NCI-H1092 treated with DMSO at 0.1 percent for 48 hours (cell line): Measurements from ENCODE around the gene FKBP6.
"Not testable (repeated sequence)": the region's sequence is repeated elsewhere in the genome, so short reads cannot be mapped to it uniquely, and the experiment has no call there.

Experiments used
- DNase-seq: peaks from one replicate; lab custom pipeline; 2025; lab: John Stamatoyannopoulos, UW

Gene FKBP6, protein sequence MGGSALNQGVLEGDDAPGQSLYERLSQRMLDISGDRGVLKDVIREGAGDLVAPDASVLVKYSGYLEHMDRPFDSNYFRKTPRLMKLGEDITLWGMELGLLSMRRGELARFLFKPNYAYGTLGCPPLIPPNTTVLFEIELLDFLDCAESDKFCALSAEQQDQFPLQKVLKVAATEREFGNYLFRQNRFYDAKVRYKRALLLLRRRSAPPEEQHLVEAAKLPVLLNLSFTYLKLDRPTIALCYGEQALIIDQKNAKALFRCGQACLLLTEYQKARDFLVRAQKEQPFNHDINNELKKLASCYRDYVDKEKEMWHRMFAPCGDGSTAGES

DNA sequence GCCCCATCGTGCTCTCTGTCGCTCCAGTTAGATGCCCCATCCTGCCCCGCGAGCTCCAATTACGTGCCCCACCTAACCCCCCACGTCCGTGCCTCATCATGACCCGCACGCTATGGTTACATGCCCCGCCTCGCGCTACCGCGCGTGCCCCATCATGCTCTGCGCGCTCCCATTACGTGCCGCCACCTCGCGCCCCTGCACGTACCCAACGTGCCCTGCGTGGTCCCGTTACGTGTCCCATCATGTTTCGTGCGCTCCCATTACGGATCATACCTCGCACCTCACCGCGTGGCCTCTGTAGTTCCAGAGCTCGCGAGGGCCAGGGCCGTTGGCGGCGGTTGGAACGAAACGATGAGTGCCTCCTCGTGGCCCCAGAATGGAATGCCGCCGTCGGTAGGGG, at the start of gene FKBP6, which contains the start of gene TRIM50:
Gene FKBP6, plus strand, starts transcription at position 240 of the 400 bp plus-strand sequence. CDS start 268 bp downstream, outside the sequence.
Gene TRIM50, minus strand, starts transcription at position 161 of the 400 bp plus-strand sequence. CDS start 3,295 bp downstream, outside the sequence.
- DNase-seq = not testable (repeated sequence)

DNA sequence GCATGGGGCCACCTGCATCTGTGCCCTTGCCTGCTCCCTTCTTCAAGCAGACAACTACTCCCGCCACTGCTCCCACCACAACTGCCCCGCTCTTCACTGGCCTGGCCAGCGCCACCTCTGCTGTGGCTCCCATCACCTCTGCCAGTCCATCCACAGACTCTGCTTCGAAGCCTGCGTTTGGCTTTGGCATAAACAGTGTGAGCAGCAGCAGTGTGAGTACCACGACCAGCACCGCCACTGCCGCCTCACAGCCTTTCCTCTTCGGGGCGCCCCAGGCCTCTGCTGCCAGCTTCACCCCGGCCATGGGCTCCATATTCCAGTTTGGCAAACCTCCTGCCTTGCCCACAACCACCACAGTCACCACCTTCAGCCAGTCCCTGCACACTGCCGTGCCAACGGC, 30.7 kb upstream of the FKBP6 start:
- DNase-seq = not testable (repeated sequence)

- not testable (repeated sequence) for DNase-seq
Observed at GRCh38 chr7:73297706-73298105, 30.3 kb upstream of the FKBP6 start.

- not testable (repeated sequence) for DNase-seq
Observed at GRCh38 chr7:73299812-73300211, 28.1 kb upstream of the FKBP6 start.

GRCh38 chr7:73301108-73301507, 26.9 kb upstream of the FKBP6 start:
- DNase-seq = not testable (repeated sequence)

DNA sequence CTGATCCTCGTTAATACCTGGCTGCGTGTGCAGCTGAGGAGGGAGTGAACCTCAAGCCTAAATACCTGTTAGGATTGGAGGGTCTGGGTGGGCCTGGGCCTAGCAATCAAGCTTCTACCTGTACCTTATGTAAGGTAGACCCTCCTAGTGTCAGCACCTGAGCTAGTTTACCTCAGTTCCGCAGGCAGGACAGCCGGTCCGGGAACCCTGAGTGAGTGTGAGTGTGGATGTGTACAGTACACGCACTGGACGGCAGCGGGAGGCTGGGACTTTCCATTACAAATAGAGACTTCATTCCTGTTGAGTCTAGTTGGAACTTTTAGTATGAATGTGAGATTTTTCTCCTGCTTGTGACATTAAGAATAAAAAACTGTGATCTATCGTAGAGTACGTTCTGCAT, 25.1 kb upstream of the FKBP6 start:
- DNase-seq = not testable (repeated sequence)

GRCh38 chr7:73303546-73303945, 24.4 kb upstream of the FKBP6 start:
- no peak for DNase-seq

- DNase-seq = no peak
Observed at GRCh38 chr7:73304071-73304470, 23.9 kb upstream of the FKBP6 start.

DNA sequence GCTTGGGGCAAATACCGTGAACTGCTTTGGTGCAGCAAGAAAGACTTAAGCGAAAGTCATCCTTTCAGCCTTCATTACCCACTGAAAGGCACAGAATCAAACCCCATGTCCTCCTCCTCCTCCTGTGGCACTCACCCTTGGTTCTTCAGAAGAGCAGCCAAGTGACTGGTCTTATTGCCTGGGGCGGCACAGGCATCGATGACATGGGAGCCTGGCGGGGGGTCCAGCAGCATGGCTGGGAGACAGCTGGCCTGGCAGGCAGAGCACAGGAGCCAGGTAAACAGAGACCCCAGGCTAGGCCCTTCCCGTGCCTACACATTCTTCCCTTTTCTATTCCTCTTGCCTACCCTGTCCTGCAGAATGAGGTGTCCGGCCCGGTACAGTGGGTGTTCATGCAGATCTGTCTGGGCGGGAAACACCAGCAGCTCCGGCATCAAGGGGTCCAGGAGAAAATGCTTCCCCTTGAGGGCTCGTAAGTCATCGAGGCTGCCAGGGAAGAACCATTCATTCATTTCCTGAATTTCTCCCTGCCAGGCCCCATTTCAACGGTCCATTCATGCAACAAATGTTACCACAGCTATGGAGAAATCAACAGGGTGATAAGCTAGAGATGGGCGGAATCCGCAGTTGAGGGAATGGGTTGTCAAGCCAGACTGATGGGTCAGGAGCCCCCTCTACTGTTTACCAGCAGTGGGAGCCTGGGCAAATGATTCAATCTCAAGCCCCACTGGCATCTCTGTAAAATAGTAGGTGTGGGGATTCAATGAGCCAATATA, 23.2 kb upstream of the FKBP6 start:
- not testable (repeated sequence) for DNase-seq

- DNase-seq = no peak
Observed at GRCh38 chr7:73307436-73307835, 20.5 kb upstream of the FKBP6 start.

- no peak for DNase-seq
Observed at GRCh38 chr7:73308074-73308664, 19.8 kb upstream of the FKBP6 start.

GRCh38 chr7:73308665-73309214, 19.2 kb upstream of the FKBP6 start, which contains the start of gene NSUN5:
Gene NSUN5, minus strand, starts transcription at chr7:73308826. Its CDS starts 36 bp downstream, at chr7:73308790.
- peak; percentile 88 for DNase-seq

DNA sequence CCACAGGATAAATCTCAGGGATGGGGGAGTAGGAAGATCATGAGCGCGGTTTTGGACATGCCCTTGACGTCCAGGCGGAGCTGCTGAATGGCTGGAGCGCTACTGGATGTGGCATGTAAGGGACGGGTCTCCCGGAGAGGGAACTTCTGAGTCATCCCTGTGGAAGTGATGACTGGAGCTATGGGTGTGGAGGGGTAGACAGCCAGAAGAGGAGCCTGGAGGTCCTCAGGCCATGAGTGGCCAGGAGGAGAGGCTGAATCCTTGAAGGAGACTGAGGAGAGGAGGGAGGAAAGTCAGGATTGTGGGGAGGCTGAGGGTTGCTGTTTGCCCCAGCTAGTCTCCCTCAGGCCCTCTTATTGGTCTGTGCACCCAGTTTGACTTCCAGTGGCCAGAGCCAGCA, 16.5 kb upstream of the FKBP6 start:
- DNase-seq = not testable (repeated sequence)

GRCh38 chr7:73312831-73313520, 15.0 kb upstream of the FKBP6 start:
- no peak for DNase-seq

DNA sequence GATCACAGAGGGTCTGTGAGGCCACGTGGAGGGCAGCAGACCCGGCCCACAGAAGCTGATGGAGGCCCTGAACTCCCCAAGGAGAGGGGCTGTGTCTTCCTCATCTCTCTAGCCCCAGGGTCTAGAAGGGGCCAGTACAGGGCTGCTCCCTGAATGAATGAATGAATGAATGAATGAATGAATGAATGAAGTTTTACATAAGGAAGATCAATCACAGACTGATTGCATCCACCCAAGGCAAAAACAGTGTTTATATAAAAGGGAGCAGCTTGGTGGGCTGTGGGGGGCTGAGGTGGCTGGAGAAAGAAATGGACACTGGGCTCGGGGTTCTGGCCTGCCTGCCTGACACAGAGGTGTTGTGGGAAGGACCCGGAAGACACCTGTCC, 14.4 kb upstream of the FKBP6 start:
- no peak for DNase-seq

DNA sequence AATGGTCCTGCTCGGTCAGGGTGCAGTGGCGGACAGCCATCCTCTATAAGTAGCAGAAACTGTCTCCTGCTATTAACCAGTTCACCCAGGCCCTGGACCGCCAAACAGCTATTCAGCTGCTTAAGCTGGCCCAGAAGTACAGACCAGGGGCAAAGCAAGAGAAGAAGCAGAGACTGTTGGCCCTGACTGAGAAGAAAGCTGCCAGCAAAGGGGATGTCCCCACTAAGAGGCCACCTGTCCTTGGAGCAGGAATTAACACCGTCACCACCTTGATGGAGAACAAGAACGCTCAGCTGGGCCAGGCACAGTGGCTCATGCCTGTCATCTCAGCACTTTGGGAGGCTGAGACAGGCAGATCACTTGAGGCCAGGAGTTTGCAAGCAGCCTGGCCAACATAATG, 13.7 kb upstream of the FKBP6 start:
- no peak for DNase-seq

GRCh38 chr7:73316521-73316920, 11.4 kb upstream of the FKBP6 start:
- DNase-seq = no peak

- DNase-seq = not testable (repeated sequence)
Observed at GRCh38 chr7:73318656-73319204, 9.2 kb upstream of the FKBP6 start.

DNA sequence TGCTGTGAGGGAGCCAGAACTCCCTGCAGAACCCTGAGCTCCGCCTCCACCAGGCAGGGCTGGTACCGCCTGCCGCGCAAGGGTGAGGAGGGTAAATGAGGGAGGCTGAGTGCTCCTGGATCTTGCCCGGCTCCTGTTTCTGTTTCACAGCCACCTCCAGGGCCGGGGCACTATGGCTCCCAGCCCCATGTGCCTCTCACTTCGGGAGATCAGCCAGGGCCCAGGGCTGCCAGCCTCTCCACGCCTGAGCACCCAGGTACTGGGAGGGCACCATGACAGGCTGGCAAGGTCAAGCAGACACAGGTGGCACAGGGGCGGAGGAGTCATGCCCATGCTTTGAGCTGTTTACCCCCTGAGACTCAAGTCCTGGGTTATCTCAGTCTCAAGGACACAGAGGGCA, 8.4 kb upstream of the FKBP6 start:
- not testable (repeated sequence) for DNase-seq

- DNase-seq = not testable (repeated sequence)
Observed at GRCh38 chr7:73320009-73320408, 8.0 kb upstream of the FKBP6 start.

GRCh38 chr7:73323434-73324080, 4.4 kb upstream of the FKBP6 start:
- not testable (repeated sequence) for DNase-seq
